AG10803 (cell line): ENCODE results near the gene FGR.

Experiments used
- DNase-seq: peaks from one replicate; pipeline ENCODE4 v3.0.0; 2010; ENCODE audit warnings: low read depth
- H3K4me3 ChIP-seq: 2 replicates; pipeline ENCODE4 v1.5.1; 2011; ENCODE audit warnings: mild to moderate bottlenecking, low read length, control low read depth
- CTCF ChIP-seq: conservative IDR thresholded peaks from 2 replicates; pipeline ENCODE4 v1.5.1; 2011; ENCODE audit warnings: mild to moderate bottlenecking, low read length, control low read depth, inconsistent platforms

Gene FGR

DNA sequence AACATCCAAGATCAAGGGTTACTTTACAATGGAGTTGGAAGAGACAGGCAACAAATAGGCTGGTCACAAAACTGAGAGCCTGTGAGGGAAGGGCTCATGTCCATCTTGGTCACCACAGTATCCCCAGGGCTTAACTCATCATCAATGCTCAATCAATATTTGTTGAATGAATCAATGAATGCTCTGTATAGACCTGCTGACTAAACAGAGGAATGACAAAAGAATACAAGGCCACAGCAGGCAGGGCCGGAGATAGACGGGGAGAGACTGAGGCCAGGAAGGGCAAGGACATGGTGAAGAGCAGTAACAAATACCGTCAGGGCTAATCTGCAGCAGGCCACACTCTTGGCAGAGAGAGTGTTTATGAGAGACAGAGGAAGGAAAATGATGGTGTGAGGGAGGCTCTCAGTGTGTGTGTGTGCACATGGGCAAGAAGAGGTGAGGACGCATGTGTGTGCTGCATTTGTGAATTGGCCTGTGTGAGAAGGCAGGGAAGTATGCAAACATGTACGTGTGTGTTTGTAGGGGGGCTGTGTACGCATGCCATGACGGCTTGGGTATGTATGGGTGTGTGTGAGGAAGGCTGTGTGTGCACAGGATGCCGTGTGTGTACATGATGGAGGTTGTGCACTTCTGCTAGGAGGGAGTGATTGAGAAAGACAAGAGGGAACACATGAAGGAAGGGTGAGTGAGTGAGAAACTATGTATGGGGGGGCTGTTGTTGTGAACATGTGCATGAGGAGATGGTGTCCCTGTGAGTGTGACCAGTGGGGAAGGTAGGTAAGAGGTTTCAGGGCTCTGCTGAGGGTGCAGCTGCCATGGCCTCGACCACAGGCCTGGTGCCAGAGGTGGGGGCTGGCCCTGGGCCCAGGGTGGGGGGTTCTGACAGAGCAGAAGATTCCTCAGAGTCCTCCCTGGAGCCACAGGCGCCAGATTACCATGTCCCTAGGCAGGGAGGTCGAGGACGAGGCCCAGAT, 46.4 kb downstream of the FGR start:
- no peak overlapping the region for H3K4me3 ChIP-seq
- no peak for TF ChIP-seq CTCF
- DNase-seq: peak; percentile 76

GRCh38 chr1:27585684-27586083, 49.3 kb downstream of the FGR start:
- H3K4me3 ChIP-seq: no peak overlapping the region
- DNase-seq: no peak
- TF ChIP-seq CTCF: no peak

- DNase-seq: no peak
- no peak for TF ChIP-seq CTCF
- H3K4me3 ChIP-seq: no peak overlapping the region
These were observed 50.5 kb downstream of the FGR start for GRCh38 chr1:27584453-27584852.

GRCh38 chr1:27583479-27583878, 51.5 kb downstream of the FGR start:
- no peak overlapping the region for H3K4me3 ChIP-seq
- no peak for TF ChIP-seq CTCF
- DNase-seq: no peak

GRCh38 chr1:27581823-27582243, 53.2 kb downstream of the FGR start:
- no peak for TF ChIP-seq CTCF
- no peak overlapping the region for H3K4me3 ChIP-seq
- DNase-seq: no peak

DNA sequence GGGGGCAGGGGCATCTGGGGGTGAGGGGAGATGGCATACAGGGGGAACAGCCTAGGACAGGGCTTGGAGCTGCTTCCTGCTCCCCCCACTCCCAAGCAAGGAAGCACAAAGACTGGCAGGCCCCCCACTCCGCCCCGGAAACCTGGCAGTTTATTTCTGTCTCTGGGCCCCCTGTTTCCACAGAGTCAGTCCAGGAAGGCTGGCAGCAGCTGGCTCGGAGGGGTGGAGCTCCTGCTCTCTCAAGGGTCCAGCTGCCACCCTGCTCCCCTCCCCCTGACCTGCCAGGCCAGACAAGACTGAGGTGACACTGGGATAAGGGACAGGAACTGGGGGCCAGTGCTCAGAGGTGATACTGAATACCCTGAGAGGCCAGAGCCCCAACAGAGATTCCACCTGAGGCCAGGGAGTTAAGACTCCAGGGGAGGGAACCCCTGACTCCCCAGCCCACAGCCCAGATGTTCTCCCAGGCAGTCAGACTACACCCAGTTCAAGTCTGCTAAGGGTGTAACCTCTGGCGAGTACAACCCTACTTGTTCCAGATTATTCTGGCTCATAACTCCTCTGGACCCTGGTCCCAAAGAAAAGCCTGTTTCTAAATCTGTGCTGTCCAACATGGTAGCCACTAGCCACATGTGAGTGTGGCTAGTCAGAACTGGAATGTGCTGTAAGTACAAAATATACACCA, 57.3 kb downstream of the FGR start:
- DNase-seq: no peak

More for the DNA sequence above, 57.3 kb downstream of the FGR start:
- H3K4me3 ChIP-seq: no peak overlapping the region
- TF ChIP-seq CTCF: no peak
